Right lobe of liver (tissue), 4 donors: Measurements from ENCODE around the gene CPSF4.

Source experiments
- CTCF ChIP-seq, 4 donors: fragments of 200-600 bp in 3 of 4; fragments of 450-650 bp in 1 of 4; IDR thresholded peaks; one replicate each; pipeline versions ENCODE4 v1.5.1 to v1.8.0; 2016 to 2022; ENCODE audit warnings: antibody characterized with exemption in 4 of 4, mild to moderate bottlenecking in 2 of 4
- POLR2A ChIP-seq: fragments of 450-650 bp; IDR thresholded peaks from one replicate; pipeline ENCODE4 v1.6.1; 2017; ENCODE audit warnings: antibody characterized with exemption, mild to moderate bottlenecking
- donor health status: DM: no; HTN: no; CAD: no.
- donor health status: DM: no; HTN: no; CAD: no.
- donor health status: DM: no; HTN: yes; CAD: no.

GRCh38 chr7:99489235-99489634, 50.5 kb downstream of the CPSF4 start:
- TF ChIP-seq CTCF (IDR thresholded peaks at IDR 0.05) (no peak), POLR2A (no peak)
